Skin of body (tissue), 2 donors: ENCODE data around the gene NOTCH4. TPM values are rescaled to one million over a fixed set of nuclear protein-coding genes. Genes with fewer than 3 reads are reported as not detected.
"Not testable (repeated sequence)": the region's sequence is repeated elsewhere in the genome, so short reads cannot be mapped to it uniquely, and the experiment has no call there.

ENCODE experiments used
- DNase-seq: peaks from one replicate; lab custom pipeline; 2025; lab: John Stamatoyannopoulos, UW
- total RNA-seq: library from RNA; depleted of rRNA; stranded (reverse); fragments of >200 nt; gene quantifications from one replicate; pipeline ENCODE4 v1.2.3, GENCODE V29; 2014

NOTCH4 gene
- total RNA-seq: 8.1 TPM

GRCh38 chr6:32223258-32224235 is at the start of gene NOTCH4:
NOTCH4 (minus strand) TSS chr6:32224067; CDS start chr6:32223928, 139 bp downstream.
- no peak for DNase-seq

DNA sequence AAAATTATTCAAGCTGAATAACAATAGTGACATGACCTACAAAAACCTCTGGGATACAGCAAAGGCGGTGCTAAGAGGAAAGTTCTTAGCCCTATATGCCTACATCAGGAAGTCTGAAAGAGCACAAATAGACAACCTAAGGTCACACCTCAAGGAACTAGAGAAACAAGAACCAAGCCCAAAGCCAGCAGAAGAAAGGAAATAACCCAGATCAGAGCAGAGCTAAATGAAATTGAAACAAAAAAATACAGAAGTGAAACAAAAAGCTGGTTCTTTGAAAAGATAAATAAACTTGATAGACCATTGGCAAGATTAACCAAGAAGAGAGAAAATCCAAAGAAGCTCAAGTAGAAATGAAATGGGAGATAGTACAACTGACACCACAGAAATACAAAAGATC is 47.6 kb upstream of the NOTCH4 start:
- DNase-seq: no peak

DNA sequence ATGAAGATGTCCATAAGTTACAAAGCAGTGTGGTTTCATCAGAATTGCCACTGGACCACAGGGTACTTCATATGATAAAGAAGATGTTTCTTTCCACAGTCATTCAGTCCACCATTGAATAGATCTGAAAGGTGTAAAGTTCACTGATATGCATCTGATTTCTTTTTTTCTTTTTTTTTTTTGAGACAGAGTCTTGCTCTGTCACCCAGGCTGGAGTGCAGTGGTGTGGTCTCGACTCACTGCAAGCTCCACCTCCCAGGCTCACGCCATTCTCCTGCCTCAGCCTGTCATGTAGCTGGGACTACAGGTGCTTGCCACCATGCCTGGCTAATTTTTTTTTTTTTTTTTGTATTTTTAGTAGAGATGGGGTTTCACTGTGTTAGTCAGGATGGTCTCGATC is 44.6 kb upstream of the NOTCH4 start:
- not testable (repeated sequence) for DNase-seq

- DNase-seq: no peak
Observed at GRCh38 chr6:32267035-32267434, 43.2 kb upstream of the NOTCH4 start.

DNA sequence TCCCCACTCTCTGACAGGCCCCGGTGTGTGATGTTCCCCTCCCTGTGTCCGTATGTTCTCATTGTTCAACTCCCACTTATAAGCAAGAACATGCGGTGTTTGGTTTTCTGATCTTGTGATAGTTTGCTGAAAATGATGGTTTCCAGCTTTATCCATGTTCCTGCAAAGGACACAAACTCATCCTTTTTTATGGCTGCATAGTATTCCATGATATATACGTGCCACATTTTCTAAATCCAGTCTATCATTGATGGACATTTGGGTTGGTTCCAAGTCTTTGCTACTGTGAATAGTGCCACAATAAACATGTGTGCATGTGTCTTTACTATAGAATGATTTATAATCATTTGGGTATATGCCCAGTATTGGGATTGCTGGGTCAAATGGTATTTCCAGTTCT is 33.4 kb upstream of the NOTCH4 start:
- DNase-seq: not testable (repeated sequence)

DNA sequence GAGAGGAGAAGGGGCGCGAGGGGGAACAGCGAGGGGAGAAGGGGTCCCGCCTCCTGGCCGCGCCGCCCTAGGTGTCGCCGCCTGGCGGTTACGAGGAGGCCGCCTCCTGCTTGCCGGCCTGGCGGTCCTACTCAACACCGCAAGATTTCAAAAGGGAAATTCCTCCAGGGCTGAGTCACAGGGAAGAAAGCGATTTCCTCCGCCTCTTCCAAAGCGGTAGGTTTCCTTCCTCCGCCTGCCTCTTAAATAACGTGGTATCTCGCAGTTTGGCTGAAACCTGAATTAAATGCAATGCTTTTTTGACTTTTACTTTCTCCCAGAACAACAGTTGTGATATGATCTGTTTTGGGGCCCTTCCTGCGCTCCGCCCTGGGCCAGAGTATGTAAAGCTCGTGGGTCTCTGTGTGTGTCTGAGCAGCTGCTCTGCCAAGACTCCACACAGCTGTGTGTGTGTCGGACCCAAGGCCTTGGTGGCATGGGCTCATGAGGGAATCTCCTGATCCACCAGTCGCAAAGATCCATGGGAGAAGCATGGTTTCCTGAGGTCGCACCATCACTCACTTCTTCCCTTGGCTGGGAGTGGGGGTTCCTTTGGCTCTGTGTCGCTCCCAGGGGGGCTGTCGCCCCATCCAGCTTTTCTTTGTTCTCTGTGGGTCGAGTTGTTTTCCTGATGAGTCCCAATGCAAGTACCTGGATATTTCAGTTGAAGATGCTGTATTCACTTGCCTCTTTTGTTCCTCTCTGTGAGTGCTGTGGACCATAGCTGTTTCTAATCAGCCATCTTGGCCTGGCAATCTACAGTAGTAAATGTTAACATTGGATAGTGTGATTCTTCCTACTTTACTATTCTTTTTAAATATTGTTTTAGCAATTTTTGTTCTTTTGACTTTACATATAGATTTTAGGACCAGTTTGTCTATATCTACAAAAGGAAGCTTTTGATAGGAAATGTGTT is 31.6 kb upstream of the NOTCH4 start:
- peak; percentile 82 for DNase-seq

DNA sequence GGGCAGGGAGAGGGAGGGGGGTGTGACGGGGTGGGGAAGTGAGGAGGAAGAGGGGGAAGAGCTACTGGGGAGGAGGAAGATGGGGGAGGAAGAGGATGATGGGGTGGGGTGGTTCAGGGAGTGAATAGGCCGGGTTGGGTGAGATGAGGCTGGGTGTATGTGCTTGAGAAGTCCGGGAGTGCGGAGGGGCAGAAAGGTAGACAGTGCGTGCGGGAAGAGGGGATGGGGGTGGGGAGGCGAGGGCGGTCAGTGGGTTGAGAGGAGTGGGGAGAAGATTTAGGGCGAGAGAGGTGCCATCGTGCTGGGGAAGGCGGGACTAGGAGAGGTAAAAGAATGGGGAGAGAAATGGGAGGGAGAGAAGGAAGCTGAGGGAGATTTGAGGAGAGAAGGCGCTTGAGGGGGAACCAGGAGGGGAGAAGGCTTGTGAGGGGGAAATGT is 30.9 kb upstream of the NOTCH4 start:
- DNase-seq: no peak

DNA sequence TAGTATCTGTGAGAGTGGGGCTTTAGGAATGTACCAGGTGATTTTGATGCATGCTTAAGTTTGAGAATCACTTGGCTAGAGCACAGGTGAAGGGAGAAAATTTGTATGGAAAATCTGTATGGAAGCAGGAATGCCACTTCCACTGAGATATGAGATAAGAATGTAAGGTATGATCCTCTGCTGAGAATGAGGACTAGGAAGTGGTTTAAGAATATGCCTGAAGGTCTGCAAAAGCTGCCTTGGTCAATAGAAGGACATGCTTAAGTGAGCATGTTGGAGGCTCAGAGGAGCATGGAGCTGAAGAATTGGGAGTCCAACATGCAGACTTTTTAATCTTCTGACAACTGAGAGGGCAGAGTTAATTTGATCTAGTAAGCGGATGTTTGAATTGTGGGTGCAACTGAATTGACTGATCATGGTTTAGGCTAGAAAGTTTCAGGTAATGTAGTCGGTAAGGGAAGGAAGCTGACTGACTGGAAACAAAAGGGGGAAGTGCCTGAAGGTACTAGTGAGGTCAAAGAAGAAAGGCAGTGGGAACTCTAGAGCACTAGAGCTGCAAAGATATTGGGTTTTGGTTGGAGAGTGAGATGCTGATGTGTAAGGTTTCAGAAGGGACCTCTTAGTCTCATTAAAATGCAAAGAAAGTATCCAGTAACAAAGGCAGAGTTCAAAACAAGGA is 28.6 kb upstream of the NOTCH4 start:
- no peak for DNase-seq

DNA sequence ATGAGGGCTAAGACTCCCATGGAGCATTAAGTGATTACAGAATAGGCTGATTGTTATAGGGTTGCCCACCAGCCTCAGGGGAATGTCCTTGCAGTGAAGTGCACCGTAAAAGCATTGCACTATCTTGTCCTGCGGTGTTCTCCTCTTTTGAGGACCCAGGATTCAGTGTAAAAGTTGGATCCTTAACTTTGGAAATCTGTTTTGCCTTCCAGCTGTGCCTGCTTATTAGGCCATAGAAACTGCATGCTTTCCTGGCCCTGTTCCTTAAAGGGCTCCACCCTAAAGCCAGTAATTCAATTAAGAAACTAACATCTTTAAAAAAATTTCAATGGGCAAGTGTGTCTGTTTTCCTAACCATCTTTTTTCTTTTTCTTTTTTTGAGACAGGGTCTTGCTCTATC is 25.4 kb upstream of the NOTCH4 start:
- no peak for DNase-seq

- no peak for DNase-seq
Observed at GRCh38 chr6:32247401-32247800, 23.5 kb upstream of the NOTCH4 start.

GRCh38 chr6:32244946-32245398 is 21.1 kb upstream of the NOTCH4 start:
- DNase-seq: peak; percentile 74

DNA sequence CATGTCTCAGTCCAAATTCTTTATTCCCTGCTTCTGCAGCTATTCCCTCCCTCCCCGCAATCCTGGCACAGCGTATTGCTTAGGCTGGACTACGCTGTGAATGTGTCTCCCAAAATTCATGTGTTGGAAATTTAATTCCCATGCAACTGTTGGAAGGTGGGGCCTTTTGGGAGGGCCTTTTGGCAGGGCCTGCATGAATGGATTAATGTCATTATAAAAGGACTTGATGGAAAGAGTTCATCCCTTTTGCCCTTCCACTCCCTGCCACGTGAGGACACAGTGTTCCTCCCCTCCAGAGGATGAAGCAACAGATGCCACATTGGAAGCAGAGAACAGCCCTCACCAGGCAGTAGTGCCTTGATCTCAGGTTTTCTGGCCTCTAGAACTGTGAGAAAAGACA is 20.4 kb upstream of the NOTCH4 start:
- no peak for DNase-seq

DNA sequence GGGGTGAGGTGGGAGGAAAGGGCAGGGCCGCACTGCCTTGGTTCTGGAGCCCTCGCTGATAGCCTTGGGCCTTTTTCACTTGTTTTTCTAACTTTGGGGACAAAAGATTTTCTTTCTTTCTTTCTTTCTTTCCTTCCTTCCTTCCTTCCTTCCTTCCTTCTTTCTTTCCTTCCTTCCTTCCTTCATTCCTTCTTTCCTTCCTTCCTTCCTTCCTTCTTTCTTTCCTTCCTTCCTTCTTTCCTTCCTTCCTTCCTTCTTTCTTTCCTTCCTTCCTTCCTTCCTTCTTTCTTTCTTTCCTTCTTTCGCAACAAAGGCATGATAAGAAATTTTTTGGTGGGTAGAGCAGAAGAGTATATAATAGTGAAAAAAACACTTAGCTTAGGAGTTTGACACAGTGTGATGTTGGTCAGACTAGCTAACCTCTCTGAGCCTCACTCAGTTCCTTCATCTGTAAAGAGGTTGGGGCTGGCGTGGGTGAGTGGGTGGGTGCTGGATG is 18.5 kb upstream of the NOTCH4 start:
- not testable (repeated sequence) for DNase-seq

GRCh38 chr6:32240686-32241085 is 16.8 kb upstream of the NOTCH4 start:
- DNase-seq: no peak

DNA sequence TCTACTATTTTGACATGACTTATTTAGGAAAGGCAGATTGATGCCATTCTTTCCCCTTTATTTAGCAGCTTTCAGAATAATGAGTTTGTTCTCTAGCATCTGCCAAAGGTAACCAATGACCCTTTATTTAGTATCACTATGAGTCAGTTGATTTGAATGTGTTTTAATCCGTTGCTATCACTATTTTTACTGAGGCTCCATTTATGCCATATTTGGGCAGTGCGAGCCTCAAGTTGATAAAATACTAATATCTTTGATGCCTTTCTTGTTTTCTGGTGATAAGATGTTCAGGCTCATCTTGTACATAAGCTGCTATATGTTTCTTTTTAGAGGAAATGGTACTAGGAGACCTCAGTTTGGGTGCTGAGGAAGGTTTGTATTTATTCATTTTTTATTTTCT is 15.6 kb upstream of the NOTCH4 start:
- no peak for DNase-seq

DNA sequence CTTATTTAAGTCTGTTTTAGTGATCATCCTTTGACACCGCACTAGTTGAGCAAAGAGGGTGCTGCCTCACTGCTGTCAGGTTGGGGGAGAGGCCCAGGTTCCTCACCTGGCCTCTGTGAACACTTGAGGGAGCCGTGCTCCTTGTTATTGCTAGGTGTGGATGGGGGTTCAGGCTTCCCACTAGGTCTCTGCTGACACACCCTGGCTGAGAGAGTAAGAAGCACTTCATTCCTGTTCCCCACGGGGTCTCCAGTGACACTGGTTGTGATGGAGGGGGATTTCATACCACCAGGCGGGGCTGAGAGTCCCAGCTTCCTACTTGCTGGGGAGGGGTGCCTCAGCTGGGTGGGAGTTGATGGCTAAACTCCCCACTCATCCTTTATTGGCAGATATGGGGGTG is 11.1 kb upstream of the NOTCH4 start:
- DNase-seq: no peak

- DNase-seq: no peak
Observed at GRCh38 chr6:32226434-32226833, 2.6 kb upstream of the NOTCH4 start.

DNA sequence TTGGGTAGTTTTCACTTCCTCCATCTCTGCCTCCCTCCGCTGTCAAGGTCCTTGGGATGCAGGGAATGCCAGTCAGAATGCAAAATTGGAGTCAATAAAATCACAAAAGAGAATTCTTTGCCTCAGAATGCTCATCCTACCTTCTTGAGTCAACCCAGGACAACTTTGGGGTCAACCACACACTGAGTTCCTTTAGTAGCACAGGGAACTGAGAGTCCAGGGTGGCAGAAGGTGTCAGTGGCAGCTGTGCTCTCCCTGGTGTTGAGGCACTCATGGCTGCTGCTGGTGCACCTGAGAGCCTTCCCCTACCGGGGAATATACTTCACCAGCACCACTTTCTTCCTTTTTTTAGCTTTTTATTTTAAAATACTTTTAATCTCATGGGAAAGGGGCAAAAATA is 829 bp upstream of the NOTCH4 start:
- DNase-seq: no peak

DNA sequence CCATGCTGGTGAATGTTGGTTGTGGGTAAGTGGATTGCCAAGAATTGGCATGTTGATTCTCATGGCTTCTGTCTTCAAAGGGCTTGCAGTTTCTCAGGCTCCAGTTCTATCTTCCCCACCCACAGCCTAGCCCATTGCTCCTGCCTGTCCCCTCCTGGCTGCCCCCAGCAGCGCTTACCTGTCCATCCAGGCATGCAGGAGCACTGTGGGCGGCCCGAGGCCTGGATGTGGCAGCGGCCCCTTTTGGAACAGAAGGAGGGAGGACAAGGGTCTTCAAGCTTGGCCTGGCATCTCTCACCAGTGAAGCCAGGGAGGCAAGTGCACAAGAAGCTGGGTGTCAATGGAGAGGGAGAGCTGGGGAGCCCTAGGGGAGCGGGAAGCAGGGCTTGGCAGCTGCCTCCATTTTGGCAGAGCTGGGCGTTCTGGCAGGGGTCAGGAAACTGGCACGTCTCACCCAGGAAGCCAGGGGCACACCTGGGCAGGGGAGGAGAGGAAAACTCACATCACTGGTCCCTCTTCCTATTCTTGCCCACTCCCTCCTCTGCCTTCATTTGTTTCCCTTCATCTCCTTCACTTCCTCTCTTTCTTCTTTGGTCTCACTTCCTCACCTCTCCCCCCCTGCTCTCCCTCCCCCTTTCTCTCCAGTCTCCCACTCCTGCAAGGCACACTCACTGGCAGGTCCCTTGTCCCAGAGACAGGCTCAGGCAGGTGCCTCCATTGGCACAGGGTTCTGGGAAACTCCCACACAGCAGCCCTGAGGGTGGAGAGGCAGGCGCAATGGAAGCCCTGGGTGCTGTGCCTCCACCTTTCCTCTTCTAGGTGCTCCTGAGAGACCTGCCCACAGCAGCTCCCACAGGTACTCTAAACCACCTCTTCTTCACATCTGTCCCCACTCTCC is 1.3 kb downstream of the NOTCH4 start:
- no peak for DNase-seq

DNA sequence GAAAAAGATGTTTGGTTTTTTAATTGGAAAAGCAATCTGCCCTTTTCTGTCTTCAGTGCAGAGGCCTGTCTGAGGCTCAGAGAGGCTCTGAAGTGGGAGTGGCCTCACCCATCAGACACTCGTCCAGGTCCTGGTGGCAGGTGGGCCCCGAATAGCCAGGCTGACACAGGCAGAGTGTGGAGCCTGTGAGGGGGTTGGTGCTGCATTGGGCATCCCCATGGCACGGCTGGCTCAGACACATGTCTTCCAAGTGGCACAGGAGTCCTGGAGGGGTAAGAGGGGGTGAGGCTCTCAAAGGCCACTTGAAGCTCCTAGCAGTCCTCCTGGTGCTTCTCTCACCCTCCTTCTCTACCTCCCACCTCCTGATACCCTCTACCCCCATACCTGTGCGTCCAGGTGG is 3.8 kb downstream of the NOTCH4 start:
- no peak for DNase-seq
